ENCODE measurements around the gene TTYH1.
A peak's percentile ranks its signal among the peaks of the same experiment; 100 is the strongest.

Gene TTYH1

DNA sequence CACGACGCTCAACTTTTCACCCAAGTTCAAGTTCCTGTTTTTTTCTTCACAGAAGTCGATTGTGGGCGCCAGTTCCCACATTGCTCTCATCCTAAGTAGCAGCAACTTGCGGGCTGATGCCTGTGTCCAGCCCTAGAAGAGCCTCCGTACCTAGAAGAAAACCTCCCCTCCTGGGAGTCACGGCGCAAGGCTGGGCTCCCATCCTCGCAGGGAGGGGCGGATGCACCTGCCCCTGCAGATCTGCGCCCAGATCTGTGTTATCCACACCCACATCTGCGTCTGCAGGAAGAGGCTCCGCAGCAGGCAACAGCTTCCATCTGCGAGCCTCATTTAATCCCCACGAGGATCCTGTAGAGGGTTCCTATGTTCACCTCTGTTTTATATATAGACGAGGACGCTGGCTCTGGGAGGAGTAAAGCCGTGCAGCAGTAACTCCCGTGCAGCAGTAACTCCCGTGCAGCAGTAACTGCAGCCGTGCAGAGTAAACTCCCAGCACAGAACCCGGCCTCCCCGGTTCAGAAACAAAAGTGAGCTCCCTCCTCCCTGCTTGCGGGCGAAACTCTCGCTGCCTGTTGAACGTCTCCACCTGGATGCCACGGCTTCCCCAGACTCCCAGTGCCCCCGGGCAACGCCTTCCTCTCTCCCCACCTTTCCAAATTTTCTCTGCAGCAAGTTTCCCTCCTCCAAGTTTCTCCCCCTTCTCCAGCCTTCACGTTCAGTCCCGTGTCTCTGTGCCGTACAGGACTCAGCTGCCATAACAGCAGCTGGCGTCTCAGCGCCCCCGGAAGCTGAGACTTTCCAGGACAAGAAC, 27.1 kb upstream of the TTYH1 start:
- peak overlapping the region; percentile 45 for H3K4me3 ChIP-seq (ENCODE audit: low read length)
- no peak for TF ChIP-seq ZNF274 (IDR thresholded peaks at IDR 0.05; ENCODE audit: low read depth, low read length)

DNA sequence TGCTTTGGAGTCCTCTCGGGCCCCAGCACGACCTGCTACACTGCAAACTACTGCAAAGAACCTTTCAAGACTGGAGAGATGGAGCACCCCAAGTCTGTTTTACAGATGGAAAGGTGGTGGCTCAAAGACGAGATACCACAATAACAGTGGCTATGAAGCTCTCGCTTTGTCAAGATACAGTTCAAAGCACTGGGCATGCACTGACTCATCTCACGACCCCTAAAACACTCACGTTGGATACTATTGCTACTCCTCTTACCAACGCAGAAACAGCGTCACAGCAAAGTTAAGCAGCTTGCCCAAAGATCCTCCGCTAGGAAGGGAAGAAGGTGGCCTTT, 26.5 kb upstream of the TTYH1 start:
- TF ChIP-seq ZNF274 (IDR thresholded peaks at IDR 0.05; ENCODE audit: low read depth, low read length) = no peak
- peak overlapping the region; percentile 45; the same call in 1 of the 2 replicates for H3K4me3 ChIP-seq (ENCODE audit: low read length)

DNA sequence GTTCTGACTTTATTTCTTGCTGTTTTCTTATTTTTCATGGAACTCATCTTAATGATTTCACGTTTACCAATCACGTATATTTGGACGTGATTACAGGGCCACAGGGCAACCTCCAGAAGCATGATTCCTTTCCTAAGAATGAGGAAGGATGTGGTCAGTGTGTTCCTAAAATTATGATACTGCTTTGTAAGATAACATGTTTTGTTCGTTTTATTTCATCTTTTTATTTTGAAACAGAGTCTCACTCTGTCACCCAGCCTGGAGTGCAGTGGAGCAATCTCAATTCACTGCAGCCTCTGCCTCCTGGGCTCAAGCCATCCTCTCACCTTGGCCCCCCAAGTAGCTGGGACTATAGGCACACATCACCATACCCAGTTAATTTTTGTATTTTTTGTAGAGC, 25.7 kb upstream of the TTYH1 start:
- H3K4me3 ChIP-seq (ENCODE audit: low read length) = no peak overlapping the region
- no peak for TF ChIP-seq ZNF274 (IDR thresholded peaks at IDR 0.05; ENCODE audit: low read depth, low read length)

- H3K4me3 ChIP-seq (ENCODE audit: low read length) = no peak overlapping the region
- no peak for TF ChIP-seq ZNF274 (IDR thresholded peaks at IDR 0.05; ENCODE audit: low read depth, low read length)
Measured at GRCh38 chr19:54390942-54391577, 24.2 kb upstream of the TTYH1 start.

DNA sequence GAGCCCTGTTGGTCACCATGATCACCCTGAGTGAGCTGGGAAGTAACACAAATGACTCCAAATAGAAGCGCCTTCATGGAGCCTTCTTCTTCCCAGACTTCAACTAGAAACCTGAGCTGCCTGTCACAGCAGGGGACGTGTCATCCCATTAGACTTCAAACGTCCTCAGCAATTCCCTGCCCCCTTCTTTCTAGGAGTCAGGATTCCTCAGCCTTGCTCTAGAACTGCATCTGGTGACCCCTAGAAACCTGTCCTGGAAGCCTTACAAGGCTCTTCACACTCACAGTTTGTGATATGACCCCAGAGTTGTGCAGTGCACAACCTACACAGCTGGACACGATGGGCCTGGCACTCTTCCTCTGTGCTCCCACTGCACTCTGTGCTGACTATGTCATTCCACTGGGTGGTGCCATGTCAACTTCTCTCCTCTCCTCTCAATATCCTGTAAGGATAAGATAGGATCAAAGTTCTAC, 23.6 kb upstream of the TTYH1 start:
- TF ChIP-seq ZNF274 (IDR thresholded peaks at IDR 0.05; ENCODE audit: low read depth, low read length) = no peak
- no peak overlapping the region for H3K4me3 ChIP-seq (ENCODE audit: low read length)

DNA sequence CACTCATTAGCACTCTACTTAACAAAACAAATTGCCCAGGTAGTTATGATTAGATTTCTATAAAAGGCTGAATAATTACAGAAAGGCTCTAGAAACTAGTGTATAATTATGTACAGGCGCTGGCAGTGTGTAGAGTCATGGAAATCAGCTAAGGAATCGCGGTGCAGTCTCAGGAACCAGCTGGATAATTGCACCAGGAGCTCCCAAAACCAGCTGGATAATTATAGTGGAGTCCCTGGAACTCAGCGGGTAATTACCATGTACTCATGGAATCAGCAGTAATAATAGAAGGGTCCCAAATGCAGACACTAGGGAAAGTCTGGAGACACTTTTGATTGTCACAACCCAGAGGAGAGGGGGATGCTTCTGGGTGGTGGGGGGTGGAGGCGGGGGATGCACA, 23.2 kb upstream of the TTYH1 start:
- no peak for TF ChIP-seq ZNF274 (IDR thresholded peaks at IDR 0.05; ENCODE audit: low read depth, low read length)
- no peak overlapping the region for H3K4me3 ChIP-seq (ENCODE audit: low read length)

- H3K4me3 ChIP-seq (ENCODE audit: low read length) = no peak overlapping the region
- TF ChIP-seq ZNF274 (IDR thresholded peaks at IDR 0.05; ENCODE audit: low read depth, low read length) = no peak
Measured at GRCh38 chr19:54393381-54393780, 21.9 kb upstream of the TTYH1 start.

DNA sequence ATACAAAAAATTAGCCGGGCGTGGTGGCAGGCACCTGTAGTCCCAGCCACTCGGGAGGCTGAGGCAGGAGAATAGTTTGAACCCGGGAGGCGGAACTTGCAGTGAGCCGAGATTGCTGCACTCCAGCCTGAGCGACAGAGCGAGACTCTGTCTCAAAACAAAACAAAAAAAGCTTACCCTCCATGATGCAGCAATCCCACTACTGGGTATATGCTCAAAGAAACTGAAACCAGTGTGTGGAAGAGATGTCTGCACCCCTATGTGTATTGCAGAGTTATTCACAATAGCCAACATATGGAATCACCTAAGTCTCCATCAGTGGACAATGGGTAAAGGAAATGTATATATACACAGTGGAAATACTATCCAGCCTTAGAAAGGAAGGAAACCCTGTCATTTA, 19.6 kb upstream of the TTYH1 start:
- TF ChIP-seq ZNF274 (IDR thresholded peaks at IDR 0.05; ENCODE audit: low read depth, low read length) = no peak
- no peak overlapping the region for H3K4me3 ChIP-seq (ENCODE audit: low read length)

GRCh38 chr19:54399189-54399588, 16.1 kb upstream of the TTYH1 start:
- TF ChIP-seq ZNF274 (IDR thresholded peaks at IDR 0.05; ENCODE audit: low read depth, low read length) = no peak
- H3K4me3 ChIP-seq (ENCODE audit: low read length) = no peak overlapping the region

DNA sequence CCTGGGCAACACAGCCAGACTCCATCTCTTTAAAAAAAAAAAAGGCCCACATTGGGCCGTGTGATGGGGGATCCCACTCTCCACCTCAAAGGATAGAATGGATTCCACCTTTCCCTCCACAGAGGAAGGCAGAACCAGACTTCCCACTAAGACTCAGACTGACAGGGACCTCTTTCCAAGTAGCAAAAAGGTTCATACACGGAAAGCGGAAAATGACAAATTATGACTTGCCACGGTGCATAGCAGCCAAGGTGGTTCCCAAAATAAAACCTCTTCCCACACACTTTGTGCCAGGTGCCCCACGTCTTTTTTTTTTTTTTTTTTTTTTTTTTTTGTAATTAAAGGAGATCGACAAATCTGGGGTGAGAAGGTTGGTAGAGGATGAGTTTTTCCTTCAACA, 14.4 kb upstream of the TTYH1 start:
- TF ChIP-seq ZNF274 (IDR thresholded peaks at IDR 0.05; ENCODE audit: low read depth, low read length) = no peak

DNA sequence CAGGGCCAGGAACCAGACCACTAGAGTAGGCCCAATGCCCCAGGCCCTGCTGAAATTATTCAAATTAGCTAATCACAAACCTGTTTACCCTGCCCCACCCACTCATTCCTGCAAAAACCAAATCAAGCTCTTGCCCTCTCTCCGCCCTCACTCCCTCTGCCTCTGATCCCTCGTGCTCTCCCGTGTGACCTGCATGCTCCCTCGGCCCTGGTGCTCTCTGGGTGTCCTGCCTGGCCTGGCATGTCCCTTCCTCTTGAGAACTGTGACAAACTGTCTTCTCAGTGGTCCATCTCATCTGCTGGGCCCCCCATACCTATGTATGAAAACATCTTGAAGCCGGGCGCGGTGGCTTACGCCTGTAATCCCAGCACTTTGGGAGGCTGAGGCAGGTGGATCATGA, 12.2 kb upstream of the TTYH1 start:
- TF ChIP-seq ZNF274 (IDR thresholded peaks at IDR 0.05; ENCODE audit: low read depth, low read length) = no peak
- no peak overlapping the region for H3K4me3 ChIP-seq (ENCODE audit: low read length)

More for the DNA sequence above, 14.4 kb upstream of the TTYH1 start:
- no peak overlapping the region for H3K4me3 ChIP-seq (ENCODE audit: low read length)

GRCh38 chr19:54405628-54406027, 9.6 kb upstream of the TTYH1 start:
- no peak for TF ChIP-seq ZNF274 (IDR thresholded peaks at IDR 0.05; ENCODE audit: low read depth, low read length)
- H3K4me3 ChIP-seq (ENCODE audit: low read length) = no peak overlapping the region

DNA sequence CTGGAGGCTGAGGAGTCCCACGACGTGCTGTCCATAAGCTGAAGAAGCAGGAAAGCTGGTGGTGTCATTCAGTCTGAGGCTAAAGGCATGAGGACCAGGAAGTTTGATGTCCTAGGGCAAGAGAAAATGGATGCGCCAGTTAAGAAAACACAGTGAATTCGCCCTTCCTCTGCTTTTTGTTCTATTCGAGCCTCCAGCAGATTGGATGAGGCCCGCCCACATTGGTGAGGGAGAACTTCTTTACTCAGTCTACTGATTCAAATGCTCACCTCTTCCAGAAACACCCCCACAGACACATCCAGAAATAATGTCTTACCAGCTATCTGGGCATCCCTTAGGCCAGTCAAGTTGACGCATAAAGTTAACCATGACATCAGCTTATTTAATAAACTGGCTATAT, 7.5 kb upstream of the TTYH1 start:
- TF ChIP-seq ZNF274 (IDR thresholded peaks at IDR 0.05; ENCODE audit: low read depth, low read length) = no peak
- no peak overlapping the region for H3K4me3 ChIP-seq (ENCODE audit: low read length)

- no peak for TF ChIP-seq ZNF274 (IDR thresholded peaks at IDR 0.05; ENCODE audit: low read depth, low read length)
- H3K4me3 ChIP-seq (ENCODE audit: low read length) = no peak overlapping the region
Measured at GRCh38 chr19:54408456-54409026, 6.7 kb upstream of the TTYH1 start.

DNA sequence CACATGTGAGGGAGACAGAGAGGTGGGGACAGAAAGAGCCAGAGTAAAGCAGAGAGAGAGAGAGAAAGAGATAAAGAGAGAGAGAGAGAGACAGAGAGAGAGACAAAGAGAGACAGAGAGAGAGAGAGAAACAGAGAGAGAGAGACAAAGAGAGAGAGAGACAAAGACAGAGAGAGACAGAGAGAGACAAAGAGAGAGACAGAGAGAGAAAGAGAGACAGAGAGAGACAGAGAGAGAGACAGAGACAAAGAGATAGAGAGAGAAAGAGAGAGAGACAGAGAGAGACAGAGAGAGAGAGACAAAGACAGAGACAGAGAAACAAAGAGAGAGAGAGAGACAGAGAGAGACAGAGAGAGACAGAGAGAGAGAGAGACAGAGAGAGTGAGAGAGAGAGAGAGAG, 4.2 kb upstream of the TTYH1 start:
- TF ChIP-seq ZNF274 (IDR thresholded peaks at IDR 0.05; ENCODE audit: low read depth, low read length) = no peak

More for the DNA sequence above, 4.2 kb upstream of the TTYH1 start:
- H3K4me3 ChIP-seq (ENCODE audit: low read length) = no peak overlapping the region
